ENCODE measurements around the gene SYNPR. TPM values are rescaled to one million over a fixed set of nuclear protein-coding genes. Genes with fewer than 3 reads are reported as not detected.

Gene SYNPR
- total RNA-seq, 1 donor from 2014 or later, result 119 TPM

Small RNA genes lying within 50 kb of the gene (small RNA-seq; reads per million reads assigned to genes)
- 0.08 reads per million for gene RNA5SP134

All from frontal cortex (tissue), 1 donor.